Measurements from ENCODE around the gene RIN1.
"Not testable (repeated sequence)": the region's sequence is repeated elsewhere in the genome, so short reads cannot be mapped to it uniquely, and the experiment has no call there.

Gene RIN1

GRCh38 chr11:66322732-66323427 lies 13.4 kb downstream of the RIN1 start:
- DNase-seq (ENCODE audit: extremely low read depth in 1 of 2, low read depth in 1 of 2), result no peak

- DNase-seq (ENCODE audit: extremely low read depth in 1 of 2, low read depth in 1 of 2), result no peak
Observed at GRCh38 chr11:66321606-66322005, 14.6 kb downstream of the RIN1 start.

GRCh38 chr11:66320748-66321147 lies 15.5 kb downstream of the RIN1 start:
- not testable (repeated sequence) for DNase-seq (ENCODE audit: extremely low read depth in 1 of 2, low read depth in 1 of 2)

GRCh38 chr11:66320289-66320688 lies 15.9 kb downstream of the RIN1 start:
- not testable (repeated sequence) for DNase-seq (ENCODE audit: extremely low read depth in 1 of 2, low read depth in 1 of 2)

- no peak for DNase-seq (ENCODE audit: extremely low read depth in 1 of 2, low read depth in 1 of 2)
Observed at GRCh38 chr11:66318600-66318970, 17.6 kb downstream of the RIN1 start.

GRCh38 chr11:66317723-66318599 lies 18.3 kb downstream of the RIN1 start:
- DNase-seq (ENCODE audit: extremely low read depth in 1 of 2, low read depth in 1 of 2), result peak in 1 of 2 donors; percentile 69

GRCh38 chr11:66317322-66317722 lies 18.9 kb downstream of the RIN1 start:
- DNase-seq (ENCODE audit: extremely low read depth in 1 of 2, low read depth in 1 of 2), result no peak

GRCh38 chr11:66316849-66317251 lies 19.4 kb downstream of the RIN1 start, which contains the start of gene CD248:
Gene CD248, minus strand, starts transcription at chr11:66317044. Its CDS starts 17 bp downstream, at chr11:66317027.
- DNase-seq (ENCODE audit: extremely low read depth in 1 of 2, low read depth in 1 of 2), result no peak

GRCh38 chr11:66315921-66316811 lies 20.1 kb downstream of the RIN1 start:
- DNase-seq (ENCODE audit: extremely low read depth in 1 of 2, low read depth in 1 of 2), result no peak

GRCh38 chr11:66315498-66315885 lies 20.7 kb downstream of the RIN1 start:
- DNase-seq (ENCODE audit: extremely low read depth in 1 of 2, low read depth in 1 of 2), result no peak

- no peak for DNase-seq (ENCODE audit: extremely low read depth in 1 of 2, low read depth in 1 of 2)
Observed at GRCh38 chr11:66314561-66315497, 21.4 kb downstream of the RIN1 start.

GRCh38 chr11:66314186-66314501 lies 22.1 kb downstream of the RIN1 start:
- DNase-seq (ENCODE audit: extremely low read depth in 1 of 2, low read depth in 1 of 2), result no peak

- no peak for DNase-seq (ENCODE audit: extremely low read depth in 1 of 2, low read depth in 1 of 2)
Observed at GRCh38 chr11:66313321-66314185, 22.7 kb downstream of the RIN1 start.

GRCh38 chr11:66312549-66313320 lies 23.5 kb downstream of the RIN1 start:
- DNase-seq (ENCODE audit: extremely low read depth in 1 of 2, low read depth in 1 of 2), result peak; percentile 87 to 94

GRCh38 chr11:66311965-66312548 lies 24.2 kb downstream of the RIN1 start:
- DNase-seq (ENCODE audit: extremely low read depth in 1 of 2, low read depth in 1 of 2), result peak; percentile 93 to 96

GRCh38 chr11:66311470-66311964 lies 24.7 kb downstream of the RIN1 start:
- no peak for DNase-seq (ENCODE audit: extremely low read depth in 1 of 2, low read depth in 1 of 2)

- not testable (repeated sequence) for DNase-seq (ENCODE audit: extremely low read depth in 1 of 2, low read depth in 1 of 2)
Observed at GRCh38 chr11:66310803-66311440, 25.3 kb downstream of the RIN1 start.
